SIG-M5 treated with dmso at 0.1 percent for 504 hours (cell line): ENCODE data around the gene WIZ.

Experiments used
- DNase-seq: peaks from one replicate; lab custom pipeline; 2025; ENCODE audit not compliant: unreplicated experiment; lab: John Stamatoyannopoulos, UW

Gene WIZ

GRCh38 chr19:15379083-15379998 lies 70.4 kb downstream of the WIZ start, which contains the start of gene AKAP8:
Gene AKAP8, minus strand, starts transcription at chr19:15379787. Its CDS starts 56 bp downstream, at chr19:15379731.
- DNase-seq = peak; percentile 96

- peak; percentile 56 for DNase-seq
Measured at GRCh38 chr19:15378534-15379082, 71.1 kb downstream of the WIZ start.

GRCh38 chr19:15374796-15375440 lies 74.8 kb downstream of the WIZ start:
- no peak for DNase-seq

GRCh38 chr19:15374105-15374651 lies 75.6 kb downstream of the WIZ start:
- DNase-seq = no peak

GRCh38 chr19:15373644-15374043 lies 76.1 kb downstream of the WIZ start:
- no peak for DNase-seq

GRCh38 chr19:15372891-15373301 lies 76.9 kb downstream of the WIZ start:
- DNase-seq = no peak

- peak; percentile 93 for DNase-seq
Measured at GRCh38 chr19:15372470-15372869, 77.3 kb downstream of the WIZ start.

- no peak for DNase-seq
Measured at GRCh38 chr19:15371786-15372380, 77.9 kb downstream of the WIZ start.

GRCh38 chr19:15371119-15371518 lies 78.6 kb downstream of the WIZ start:
- DNase-seq = no peak
